Measurements from ENCODE around the gene ASNS.
A peak's percentile ranks its signal among the peaks of the same experiment; 100 is the strongest.

ASNS gene

GRCh38 chr7:97842772-97843345 lies 29.3 kb downstream of the ASNS start:
- no peak overlapping the region for H2AK5ac ChIP-seq (ENCODE audit: low read length)
- H4K5ac ChIP-seq (ENCODE audit: low read length): no peak overlapping the region
- H3K18ac ChIP-seq (ENCODE audit: low read length): no peak overlapping the region
- WGBS (ENCODE audit: extremely low coverage, insufficient coverage, low lambda C conversion rate): no CpG with 5 or more reads among the region's 27 CpGs
- H3K4me2 ChIP-seq (ENCODE audit: low read length): no peak overlapping the region
- no peak overlapping the region for H2BK15ac ChIP-seq (replicated peaks; ENCODE audit: low read depth)
- no peak overlapping the region for H2BK120ac ChIP-seq (ENCODE audit: low read depth, low read length)
- H4K8ac ChIP-seq (ENCODE audit: low read depth, low read length): no peak overlapping the region
- no peak for DNase-seq
- no peaks in the 10 kb centered on the region for H3K4me1 ChIP-seq (ENCODE audit: control insufficient read depth, low read depth, low read length)
- no peaks in the 10 kb centered on the region for H3K79me1 ChIP-seq (ENCODE audit: low read length)
- no peaks in the 10 kb centered on the region for H3K36me3 ChIP-seq (ENCODE audit: control insufficient read depth, insufficient read depth, low read length)
- H3K4ac ChIP-seq (ENCODE audit: low read depth, low read length): no peak overlapping the region
- H3K4me3 ChIP-seq (ENCODE audit: low read length): no peak overlapping the region
- no peaks in the 10 kb centered on the region for H3K79me2 ChIP-seq (ENCODE audit: control insufficient read depth, insufficient read depth, low read length)
- no peaks in the 10 kb centered on the region for H3K27me3 ChIP-seq (ENCODE audit: insufficient read depth, low read length, poor library complexity)
- H3K56ac ChIP-seq (ENCODE audit: low read length): no peak overlapping the region
- no peak overlapping the region for H3K23ac ChIP-seq (ENCODE audit: low read length)
- H3K9ac ChIP-seq (ENCODE audit: low read length): no peak overlapping the region
- no peak overlapping the region for H3K27ac ChIP-seq (ENCODE audit: low read depth, low read length)
- no peak overlapping the region for H2BK5ac ChIP-seq (ENCODE audit: low read length)

GRCh38 chr7:97842006-97842405 lies 30.2 kb downstream of the ASNS start:
- H3K27me3 ChIP-seq (ENCODE audit: insufficient read depth, low read length, poor library complexity): no peaks in the 10 kb centered on the region
- no peak overlapping the region for H3K56ac ChIP-seq (ENCODE audit: low read length)
- no peak overlapping the region for H4K8ac ChIP-seq (ENCODE audit: low read depth, low read length)
- H3K23ac ChIP-seq (ENCODE audit: low read length): no peak overlapping the region
- H3K18ac ChIP-seq (ENCODE audit: low read length): no peak overlapping the region
- no peak overlapping the region for H4K5ac ChIP-seq (ENCODE audit: low read length)
- no peak overlapping the region for H2BK5ac ChIP-seq (ENCODE audit: low read length)
- H2AK5ac ChIP-seq (ENCODE audit: low read length): no peak overlapping the region
- no peak for DNase-seq
- H3K27ac ChIP-seq (ENCODE audit: low read depth, low read length): no peak overlapping the region
- no peak overlapping the region for H3K4me3 ChIP-seq (ENCODE audit: low read length)
- no peak overlapping the region for H2BK15ac ChIP-seq (replicated peaks; ENCODE audit: low read depth)
- H3K4me1 ChIP-seq (ENCODE audit: control insufficient read depth, low read depth, low read length): no peaks in the 10 kb centered on the region
- no CpG with 5 or more reads among the region's 6 CpGs for WGBS (ENCODE audit: extremely low coverage, insufficient coverage, low lambda C conversion rate)
- no peaks in the 10 kb centered on the region for H3K36me3 ChIP-seq (ENCODE audit: control insufficient read depth, insufficient read depth, low read length)
- no peaks in the 10 kb centered on the region for H3K79me1 ChIP-seq (ENCODE audit: low read length)
- no peak overlapping the region for H2BK120ac ChIP-seq (ENCODE audit: low read depth, low read length)
- H3K9ac ChIP-seq (ENCODE audit: low read length): no peak overlapping the region
- H3K4ac ChIP-seq (ENCODE audit: low read depth, low read length): no peak overlapping the region
- H3K4me2 ChIP-seq (ENCODE audit: low read length): no peak overlapping the region
- H3K79me2 ChIP-seq (ENCODE audit: control insufficient read depth, insufficient read depth, low read length): no peaks in the 10 kb centered on the region

GRCh38 chr7:97835296-97836138 lies 36.7 kb downstream of the ASNS start:
- Histone ChIP-seq H3K4me3 (ENCODE audit: low read length) (no peak overlapping the region), H2BK120ac (ENCODE audit: low read depth, low read length) (no peak overlapping the region), H3K23ac (ENCODE audit: low read length) (no peak overlapping the region), H3K56ac (ENCODE audit: low read length) (no peak overlapping the region), H3K36me3 (ENCODE audit: control insufficient read depth, insufficient read depth, low read length) (no peaks in the 10 kb centered on the region), H4K5ac (ENCODE audit: low read length) (no peak overlapping the region), H3K9ac (ENCODE audit: low read length) (no peak overlapping the region), H3K79me1 (ENCODE audit: low read length) (no peaks in the 10 kb centered on the region), H2BK5ac (ENCODE audit: low read length) (no peak overlapping the region), H3K79me2 (ENCODE audit: control insufficient read depth, insufficient read depth, low read length) (no peaks in the 10 kb centered on the region), H3K4ac (ENCODE audit: low read depth, low read length) (no peak overlapping the region), H2AK5ac (ENCODE audit: low read length) (no peak overlapping the region), H3K4me1 (ENCODE audit: control insufficient read depth, low read depth, low read length) (no peaks in the 10 kb centered on the region), H3K27me3 (ENCODE audit: insufficient read depth, low read length, poor library complexity) (no peaks in the 10 kb centered on the region), H3K4me2 (ENCODE audit: low read length) (no peak overlapping the region), H4K8ac (ENCODE audit: low read depth, low read length) (no peak overlapping the region), H3K27ac (ENCODE audit: low read depth, low read length) (no peak overlapping the region), H2BK15ac (replicated peaks; ENCODE audit: low read depth) (no peak overlapping the region), H3K18ac (ENCODE audit: low read length) (no peak overlapping the region)
- WGBS (ENCODE audit: extremely low coverage, insufficient coverage, low lambda C conversion rate): no CpG with 5 or more reads among the region's 12 CpGs
- DNase-seq: peak; percentile 70

- no peak overlapping the region for H3K27ac ChIP-seq (ENCODE audit: low read depth, low read length)
- no peak overlapping the region for H3K9ac ChIP-seq (ENCODE audit: low read length)
- H3K56ac ChIP-seq (ENCODE audit: low read length): no peak overlapping the region
- peak; percentile 42 for DNase-seq
- H2BK15ac ChIP-seq (replicated peaks; ENCODE audit: low read depth): no peak overlapping the region
- H2AK5ac ChIP-seq (ENCODE audit: low read length): no peak overlapping the region
- H4K8ac ChIP-seq (ENCODE audit: low read depth, low read length): no peak overlapping the region
- H3K4me3 ChIP-seq (ENCODE audit: low read length): no peak overlapping the region
- no peak overlapping the region for H3K4me2 ChIP-seq (ENCODE audit: low read length)
- H3K79me2 ChIP-seq (ENCODE audit: control insufficient read depth, insufficient read depth, low read length): no peaks in the 10 kb centered on the region
- H3K79me1 ChIP-seq (ENCODE audit: low read length): no peaks in the 10 kb centered on the region
- H3K4ac ChIP-seq (ENCODE audit: low read depth, low read length): no peak overlapping the region
- no peak overlapping the region for H2BK120ac ChIP-seq (ENCODE audit: low read depth, low read length)
- no peak overlapping the region for H2BK5ac ChIP-seq (ENCODE audit: low read length)
- no peak overlapping the region for H4K5ac ChIP-seq (ENCODE audit: low read length)
- H3K4me1 ChIP-seq (ENCODE audit: control insufficient read depth, low read depth, low read length): no peaks in the 10 kb centered on the region
- H3K36me3 ChIP-seq (ENCODE audit: control insufficient read depth, insufficient read depth, low read length): no peaks in the 10 kb centered on the region
- no peak overlapping the region for H3K18ac ChIP-seq (ENCODE audit: low read length)
- H3K27me3 ChIP-seq (ENCODE audit: insufficient read depth, low read length, poor library complexity): no peaks in the 10 kb centered on the region
- no peak overlapping the region for H3K23ac ChIP-seq (ENCODE audit: low read length)
These were observed 53.0 kb downstream of the ASNS start for GRCh38 chr7:97819161-97819560.

- DNase-seq: no peak
- H4K8ac ChIP-seq (ENCODE audit: low read depth, low read length): no peak overlapping the region
- no peak overlapping the region for H4K5ac ChIP-seq (ENCODE audit: low read length)
- H3K4me3 ChIP-seq (ENCODE audit: low read length): no peak overlapping the region
- no peak overlapping the region for H2BK15ac ChIP-seq (replicated peaks; ENCODE audit: low read depth)
- no peaks in the 10 kb centered on the region for H3K79me1 ChIP-seq (ENCODE audit: low read length)
- no peaks in the 10 kb centered on the region for H3K79me2 ChIP-seq (ENCODE audit: control insufficient read depth, insufficient read depth, low read length)
- no peak overlapping the region for H3K18ac ChIP-seq (ENCODE audit: low read length)
- H3K27me3 ChIP-seq (ENCODE audit: insufficient read depth, low read length, poor library complexity): no peaks in the 10 kb centered on the region
- H3K36me3 ChIP-seq (ENCODE audit: control insufficient read depth, insufficient read depth, low read length): no peaks in the 10 kb centered on the region
- H3K4me1 ChIP-seq (ENCODE audit: control insufficient read depth, low read depth, low read length): no peaks in the 10 kb centered on the region
- no peak overlapping the region for H2BK5ac ChIP-seq (ENCODE audit: low read length)
- H3K56ac ChIP-seq (ENCODE audit: low read length): no peak overlapping the region
- H3K27ac ChIP-seq (ENCODE audit: low read depth, low read length): no peak overlapping the region
- no peak overlapping the region for H3K4me2 ChIP-seq (ENCODE audit: low read length)
- H2BK120ac ChIP-seq (ENCODE audit: low read depth, low read length): no peak overlapping the region
- no CpG with 5 or more reads among the region's 5 CpGs for WGBS (ENCODE audit: extremely low coverage, insufficient coverage, low lambda C conversion rate)
- no peak overlapping the region for H2AK5ac ChIP-seq (ENCODE audit: low read length)
- H3K9ac ChIP-seq (ENCODE audit: low read length): no peak overlapping the region
- no peak overlapping the region for H3K23ac ChIP-seq (ENCODE audit: low read length)
- H3K4ac ChIP-seq (ENCODE audit: low read depth, low read length): no peak overlapping the region
These were observed 54.0 kb downstream of the ASNS start for GRCh38 chr7:97818066-97818663.

Data from mesendoderm (in vitro differentiated cells).